ENCODE results near the gene CCM2.

The CCM2 gene

GRCh38 chr7:44984478-44984758, 15.6 kb upstream of the CCM2 start:
- peaks cover 4% of the 10 kb centered on the region for H3K4me1 ChIP-seq (ENCODE audit: insufficient read depth, insufficient read length)
- TF ChIP-seq YY1 (IDR thresholded peaks at IDR 0.05; ENCODE audit: insufficient read depth, insufficient read length) = no peak
- TF ChIP-seq SUZ12 (IDR thresholded peaks at IDR 0.05; ENCODE audit: extremely low read depth, insufficient read depth, insufficient read length) = no peak
- TF ChIP-seq ZNF274 (IDR thresholded peaks at IDR 0.05; ENCODE audit: low read depth, low read length) = no peak
- no peak overlapping the region for H3K9ac ChIP-seq (ENCODE audit: insufficient read length, low read depth)
- no peaks in the 10 kb centered on the region for H3K27me3 ChIP-seq (ENCODE audit: insufficient read depth, insufficient read length)
- no peak overlapping the region for H3K4me3 ChIP-seq (ENCODE audit: insufficient read length, low read depth)
- no peaks in the 10 kb centered on the region for H3K9me3 ChIP-seq (ENCODE audit: insufficient read depth, low read length)
- DNase-seq (ENCODE audit: low read depth, low spot score) = no peak
- peaks cover 5% of the 10 kb centered on the region for H3K36me3 ChIP-seq (ENCODE audit: insufficient read depth, insufficient read length, low read length)

GRCh38 chr7:44985033-44985695, 14.8 kb upstream of the CCM2 start:
- H3K36me3 ChIP-seq (ENCODE audit: insufficient read depth, insufficient read length, low read length) = peaks cover 5% of the 10 kb centered on the region
- H3K4me3 ChIP-seq (ENCODE audit: insufficient read length, low read depth) = no peak overlapping the region
- H3K9me3 ChIP-seq (ENCODE audit: insufficient read depth, low read length) = no peaks in the 10 kb centered on the region
- no peaks in the 10 kb centered on the region for H3K27me3 ChIP-seq (ENCODE audit: insufficient read depth, insufficient read length)
- H3K4me1 ChIP-seq (ENCODE audit: insufficient read depth, insufficient read length) = no peaks in the 10 kb centered on the region
- DNase-seq (ENCODE audit: low read depth, low spot score) = no peak
- H3K9ac ChIP-seq (ENCODE audit: insufficient read length, low read depth) = no peak overlapping the region
- no peak for TF ChIP-seq YY1 (IDR thresholded peaks at IDR 0.05; ENCODE audit: insufficient read depth, insufficient read length)

- H3K36me3 ChIP-seq (ENCODE audit: insufficient read depth, insufficient read length, low read length) = peaks cover 5% of the 10 kb centered on the region
- no peak for TF ChIP-seq SUZ12 (IDR thresholded peaks at IDR 0.05; ENCODE audit: extremely low read depth, insufficient read depth, insufficient read length)
- no peak for TF ChIP-seq YY1 (IDR thresholded peaks at IDR 0.05; ENCODE audit: insufficient read depth, insufficient read length)
- no peak for TF ChIP-seq ZNF274 (IDR thresholded peaks at IDR 0.05; ENCODE audit: low read depth, low read length)
- H3K4me1 ChIP-seq (ENCODE audit: insufficient read depth, insufficient read length) = no peaks in the 10 kb centered on the region
Observed at GRCh38 chr7:44985900-44986217, 14.1 kb upstream of the CCM2 start.

GRCh38 chr7:44986218-44987053, 13.6 kb upstream of the CCM2 start:
- Histone ChIP-seq H3K36me3 (ENCODE audit: insufficient read depth, insufficient read length, low read length) (peaks cover 5% of the 10 kb centered on the region), H3K9ac (ENCODE audit: insufficient read length, low read depth) (no peak overlapping the region), H3K27me3 (ENCODE audit: insufficient read depth, insufficient read length) (no peaks in the 10 kb centered on the region), H3K4me1 (ENCODE audit: insufficient read depth, insufficient read length) (no peaks in the 10 kb centered on the region), H3K9me3 (ENCODE audit: insufficient read depth, low read length) (no peaks in the 10 kb centered on the region), H3K4me3 (ENCODE audit: insufficient read length, low read depth) (no peak overlapping the region)
- DNase-seq (ENCODE audit: low read depth, low spot score) = no peak
- no peak for TF ChIP-seq ZNF274 (IDR thresholded peaks at IDR 0.05; ENCODE audit: low read depth, low read length)
- no peak for TF ChIP-seq YY1 (IDR thresholded peaks at IDR 0.05; ENCODE audit: insufficient read depth, insufficient read length)
- no peak for TF ChIP-seq SUZ12 (IDR thresholded peaks at IDR 0.05; ENCODE audit: extremely low read depth, insufficient read depth, insufficient read length)

More at GRCh38 chr7:44985900-44986217, 14.1 kb upstream of the CCM2 start:
- DNase-seq (ENCODE audit: low read depth, low spot score) = no peak
- no peaks in the 10 kb centered on the region for H3K9me3 ChIP-seq (ENCODE audit: insufficient read depth, low read length)
- H3K4me3 ChIP-seq (ENCODE audit: insufficient read length, low read depth) = no peak overlapping the region
- H3K9ac ChIP-seq (ENCODE audit: insufficient read length, low read depth) = no peak overlapping the region
- H3K27me3 ChIP-seq (ENCODE audit: insufficient read depth, insufficient read length) = no peaks in the 10 kb centered on the region

- TF ChIP-seq YY1 (IDR thresholded peaks at IDR 0.05; ENCODE audit: insufficient read depth, insufficient read length) (no peak), SUZ12 (IDR thresholded peaks at IDR 0.05; ENCODE audit: extremely low read depth, insufficient read depth, insufficient read length) (no peak), ZNF274 (IDR thresholded peaks at IDR 0.05; ENCODE audit: low read depth, low read length) (no peak)
- DNase-seq (ENCODE audit: low read depth, low spot score) = no peak
- H3K9ac ChIP-seq (ENCODE audit: insufficient read length, low read depth) = no peak overlapping the region
- peaks cover 5% of the 10 kb centered on the region for H3K36me3 ChIP-seq (ENCODE audit: insufficient read depth, insufficient read length, low read length)
- no peaks in the 10 kb centered on the region for H3K27me3 ChIP-seq (ENCODE audit: insufficient read depth, insufficient read length)
- peaks cover 7% of the 10 kb centered on the region; the same call in 1 of the 2 replicates for H3K9me3 ChIP-seq (ENCODE audit: insufficient read depth, low read length)
- no peak overlapping the region for H3K4me3 ChIP-seq (ENCODE audit: insufficient read length, low read depth)
- no peaks in the 10 kb centered on the region for H3K4me1 ChIP-seq (ENCODE audit: insufficient read depth, insufficient read length)
Observed at GRCh38 chr7:44987457-44987856, 12.5 kb upstream of the CCM2 start.

GRCh38 chr7:44987996-44988395, 12.0 kb upstream of the CCM2 start:
- TF ChIP-seq SUZ12 (IDR thresholded peaks at IDR 0.05; ENCODE audit: extremely low read depth, insufficient read depth, insufficient read length) = no peak
- no peak for TF ChIP-seq ZNF274 (IDR thresholded peaks at IDR 0.05; ENCODE audit: low read depth, low read length)
- TF ChIP-seq YY1 (IDR thresholded peaks at IDR 0.05; ENCODE audit: insufficient read depth, insufficient read length) = no peak
- Histone ChIP-seq H3K9me3 (ENCODE audit: insufficient read depth, low read length) (peaks cover 13% of the 10 kb centered on the region; the same call in 1 of the 2 replicates), H3K36me3 (ENCODE audit: insufficient read depth, insufficient read length, low read length) (peaks cover 5% of the 10 kb centered on the region), H3K4me1 (ENCODE audit: insufficient read depth, insufficient read length) (no peaks in the 10 kb centered on the region), H3K4me3 (ENCODE audit: insufficient read length, low read depth) (no peak overlapping the region), H3K27me3 (ENCODE audit: insufficient read depth, insufficient read length) (no peaks in the 10 kb centered on the region), H3K9ac (ENCODE audit: insufficient read length, low read depth) (no peak overlapping the region)
- no peak for DNase-seq (ENCODE audit: low read depth, low spot score)

- no peak for DNase-seq (ENCODE audit: low read depth, low spot score)
- Histone ChIP-seq H3K27me3 (ENCODE audit: insufficient read depth, insufficient read length) (no peaks in the 10 kb centered on the region), H3K9ac (ENCODE audit: insufficient read length, low read depth) (no peak overlapping the region), H3K4me3 (ENCODE audit: insufficient read length, low read depth) (no peak overlapping the region), H3K36me3 (ENCODE audit: insufficient read depth, insufficient read length, low read length) (peaks cover 5% of the 10 kb centered on the region), H3K9me3 (ENCODE audit: insufficient read depth, low read length) (peaks cover 16% of the 10 kb centered on the region; the same call in 1 of the 2 replicates), H3K4me1 (ENCODE audit: insufficient read depth, insufficient read length) (no peaks in the 10 kb centered on the region)
- no peak for TF ChIP-seq ZNF274 (IDR thresholded peaks at IDR 0.05; ENCODE audit: low read depth, low read length)
- TF ChIP-seq YY1 (IDR thresholded peaks at IDR 0.05; ENCODE audit: insufficient read depth, insufficient read length) = no peak
- TF ChIP-seq SUZ12 (IDR thresholded peaks at IDR 0.05; ENCODE audit: extremely low read depth, insufficient read depth, insufficient read length) = no peak
Observed at GRCh38 chr7:44988701-44989100, 11.3 kb upstream of the CCM2 start.

Data from NT2/D1 (cell line).